Measurements from ENCODE around the gene SPATA3. TPM values are rescaled to one million over a fixed set of nuclear protein-coding genes. Genes with fewer than 3 reads are reported as not detected.

The SPATA3 gene
- total and polyA plus RNA-seq, 2 of the 8 experiments (the other 6 are each of a cell fraction or from before 2014, with no cell fraction given): not detected

GRCh38 chr2:231039821-231040364, 44.0 kb downstream of the SPATA3 start:
- no peak overlapping the region for H3K4ac ChIP-seq (replicated peaks; ENCODE audit: insufficient read length, low read depth, low read length)
- no peak for TF ChIP-seq JUND (IDR thresholded peaks at IDR 0.05; ENCODE audit: low read length)
- no peak for TF ChIP-seq TEAD4 (IDR thresholded peaks at IDR 0.05; ENCODE audit: low read depth, low read length)
- no peak for TF ChIP-seq GTF2F1 (IDR thresholded peaks at IDR 0.05; ENCODE audit: borderline replicate concordance, low read depth, low read length)
- no peak for TF ChIP-seq RNF2 (IDR thresholded peaks at IDR 0.05; ENCODE audit: borderline replicate concordance, low read depth, low read length, missing control alignments, poor library complexity, severe bottlenecking)
- no peak for TF ChIP-seq RAD21 (IDR thresholded peaks at IDR 0.05 in 1 of 2, conservative IDR thresholded peaks at IDR 0.05 in 1 of 2; ENCODE audit: low read depth in 2 of 2, low read length in 2 of 2)
- TF ChIP-seq BRCA1 (IDR thresholded peaks at IDR 0.05; ENCODE audit: low read depth, low read length): no peak
- TF ChIP-seq, protein P1, sequence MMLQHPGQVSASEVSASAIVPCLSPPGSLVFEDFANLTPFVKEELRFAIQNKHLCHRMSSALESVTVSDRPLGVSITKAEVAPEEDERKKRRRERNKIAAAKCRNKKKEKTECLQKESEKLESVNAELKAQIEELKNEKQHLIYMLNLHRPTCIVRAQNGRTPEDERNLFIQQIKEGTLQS (IDR thresholded peaks at IDR 0.05; ENCODE audit: insufficient read depth, low read depth, low read length): no peak
- TF ChIP-seq HDAC6 (IDR thresholded peaks at IDR 0.05; ENCODE audit: low read depth, low read length): no peak
- TF ChIP-seq BCL11A (IDR thresholded peaks at IDR 0.05; ENCODE audit: low read depth in 2 of 2, low read length in 2 of 2): no peak
- no peak for TF ChIP-seq KDM4A (IDR thresholded peaks at IDR 0.05; ENCODE audit: low read depth, low read length, severe bottlenecking)
- no peak overlapping the region for H2BK120ac ChIP-seq (replicated peaks; ENCODE audit: low read depth, low read length)
- no peak for FAIRE-seq
- H3K27ac ChIP-seq (ENCODE audit: low read depth, low read length): no peak overlapping the region
- H2BK20ac ChIP-seq (ENCODE audit: low read length): no peak overlapping the region
- H3K4me1 ChIP-seq (replicated peaks in 1 of 4; ENCODE audit: control insufficient read depth in 3 of 4, insufficient read depth in 4 of 4, low read length in 3 of 4): peaks cover 0 to 6% (median under 1%) of the 10 kb centered on the region in 4 experiments; a peak in 4 of 7 replicates
- H3K4me2 ChIP-seq (ENCODE audit: insufficient read depth in 1 of 2, low read depth in 2 of 2, low read length in 2 of 2): no peak overlapping the region
- WGBS, 2 experiments (ENCODE audit: extremely low coverage in 1 of 2, insufficient coverage in 1 of 2, insufficient read length in 1 of 2, insufficient replicate concordance in 2 of 2, low coverage in 1 of 2, low lambda C conversion rate in 2 of 2, missing lambda C conversion rate in 1 of 2): 72% methylated on average over 8 of the region's 8 CpGs; no CpG with 5 or more reads in 1 of the 2 experiments
- no peak overlapping the region for H2BK12ac ChIP-seq (ENCODE audit: low read depth, low read length)
- no peak overlapping the region for H2BK5ac ChIP-seq (ENCODE audit: low read depth, low read length)
- no peak overlapping the region for H4K8ac ChIP-seq (ENCODE audit: extremely low read depth, insufficient read depth, low read length)
- H3K14ac ChIP-seq (ENCODE audit: insufficient read length): no peak overlapping the region
- no peak overlapping the region for H3K4me3 ChIP-seq (ENCODE audit: extremely low read depth in 1 of 4, insufficient read depth in 2 of 4, low read depth in 3 of 4, low read length in 4 of 4)
- no peaks in the 10 kb centered on the region for H3K79me2 ChIP-seq (ENCODE audit: control insufficient read depth in 1 of 2, insufficient read depth in 2 of 2, low read length in 2 of 2)
- H3K18ac ChIP-seq (ENCODE audit: extremely low read depth, low read length): no peak overlapping the region
- no peaks in the 10 kb centered on the region for H3K36me3 ChIP-seq (ENCODE audit: control insufficient read depth in 2 of 4, insufficient read depth in 4 of 4, low read length in 3 of 4)
- no peak overlapping the region for H2AFZ ChIP-seq (ENCODE audit: low read length)
- no peak overlapping the region for H3K56ac ChIP-seq (replicated peaks; ENCODE audit: insufficient read length, low read depth, low read length)
- no peak for DNase-seq (ENCODE audit: low read depth in 1 of 2, low spot score in 2 of 2)
- no peak overlapping the region for H4K5ac ChIP-seq (ENCODE audit: insufficient read length, low read depth, low read length)
- H2AK5ac ChIP-seq (ENCODE audit: low read depth, low read length): no peak overlapping the region
- H3K79me1 ChIP-seq (ENCODE audit: low read depth, low read length): no peaks in the 10 kb centered on the region
- H3K9me3 ChIP-seq (ENCODE audit: insufficient read depth in 2 of 2, low read depth in 1 of 2, low read length in 1 of 2): no peaks in the 10 kb centered on the region
- H4K20me1 ChIP-seq (replicated peaks in 1 of 2; ENCODE audit: control insufficient read depth in 1 of 2, insufficient read depth in 2 of 2, low read length in 2 of 2): no peaks in the 10 kb centered on the region
- H2BK15ac ChIP-seq (ENCODE audit: low read length): no peak overlapping the region
- H3K27me3 ChIP-seq (replicated peaks in 1 of 4; ENCODE audit: control insufficient read depth in 3 of 4, extremely low read depth in 1 of 4, insufficient read depth in 3 of 4, low read length in 3 of 4): peaks cover 24 to 36% (median 33%) of the 10 kb centered on the region in 4 experiments
- POLR2A ChIA-PET (ENCODE audit: partially characterized antibody): no interaction called here
- no peak overlapping the region for H4K91ac ChIP-seq (replicated peaks; ENCODE audit: insufficient read length, low read length)
- no peak overlapping the region for H3K23ac ChIP-seq (ENCODE audit: insufficient read length)
- H3K23me2 ChIP-seq (ENCODE audit: low read depth, low read length): peaks cover 5% of the 10 kb centered on the region
- H3K9ac ChIP-seq (replicated peaks in 1 of 4; ENCODE audit: extremely low read depth in 1 of 4, low read depth in 3 of 4, low read length in 3 of 4): no peak overlapping the region
- CTCF ChIA-PET (ENCODE audit: partially characterized antibody): interaction anchor here (0.9 to 7.2 kb wide), 3 partner anchors 12 to 973 kb away, joined by 4 to 38 read pairs (median 6); no protein-coding TSS in a partner anchor
